ENCODE measurements around the gene SUCLG1.
"Not testable (repeated sequence)": the region's sequence is repeated elsewhere in the genome, so short reads cannot be mapped to it uniquely, and the experiment has no call there.

The SUCLG1 gene

DNA sequence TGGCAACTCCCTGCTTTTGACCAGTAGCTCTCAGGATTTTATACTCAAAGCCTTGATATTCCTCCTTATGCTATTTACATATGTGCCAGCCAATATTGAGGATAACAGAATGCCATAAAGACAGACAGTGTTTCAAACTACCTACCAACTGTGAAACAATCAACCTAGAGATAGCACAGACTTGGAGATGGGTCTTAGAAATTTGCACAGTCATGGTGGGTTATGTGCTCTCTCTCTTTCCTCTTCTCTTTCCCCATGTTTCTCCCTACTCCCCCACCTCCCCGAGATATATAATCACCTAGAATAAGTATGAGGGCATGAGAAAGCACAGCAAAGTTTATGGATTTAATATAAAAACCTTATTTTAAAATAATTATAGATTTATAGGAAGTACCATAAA is 24.2 kb upstream of the SUCLG1 start:
- no peak for DNase-seq (ENCODE audit: low read depth)
- no peak overlapping the region for H3K4me3 ChIP-seq (ENCODE audit: low read depth, low read length)
- TF ChIP-seq, protein P1, sequence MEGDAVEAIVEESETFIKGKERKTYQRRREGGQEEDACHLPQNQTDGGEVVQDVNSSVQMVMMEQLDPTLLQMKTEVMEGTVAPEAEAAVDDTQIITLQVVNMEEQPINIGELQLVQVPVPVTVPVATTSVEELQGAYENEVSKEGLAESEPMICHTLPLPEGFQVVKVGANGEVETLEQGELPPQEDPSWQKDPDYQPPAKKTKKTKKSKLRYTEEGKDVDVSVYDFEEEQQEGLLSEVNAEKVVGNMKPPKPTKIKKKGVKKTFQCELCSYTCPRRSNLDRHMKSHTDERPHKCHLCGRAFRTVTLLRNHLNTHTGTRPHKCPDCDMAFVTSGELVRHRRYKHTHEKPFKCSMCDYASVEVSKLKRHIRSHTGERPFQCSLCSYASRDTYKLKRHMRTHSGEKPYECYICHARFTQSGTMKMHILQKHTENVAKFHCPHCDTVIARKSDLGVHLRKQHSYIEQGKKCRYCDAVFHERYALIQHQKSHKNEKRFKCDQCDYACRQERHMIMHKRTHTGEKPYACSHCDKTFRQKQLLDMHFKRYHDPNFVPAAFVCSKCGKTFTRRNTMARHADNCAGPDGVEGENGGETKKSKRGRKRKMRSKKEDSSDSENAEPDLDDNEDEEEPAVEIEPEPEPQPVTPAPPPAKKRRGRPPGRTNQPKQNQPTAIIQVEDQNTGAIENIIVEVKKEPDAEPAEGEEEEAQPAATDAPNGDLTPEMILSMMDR (IDR thresholded peaks at IDR 0.05; ENCODE audit: control insufficient read depth, extremely low read depth, insufficient read depth), result no peak

GRCh38 chr2:84482603-84483002 is 23.5 kb upstream of the SUCLG1 start:
- DNase-seq (ENCODE audit: low read depth), result no peak
- H3K4me3 ChIP-seq (ENCODE audit: low read depth, low read length), result no peak overlapping the region
- TF ChIP-seq, protein P1 (IDR thresholded peaks at IDR 0.05; ENCODE audit: control insufficient read depth, extremely low read depth, insufficient read depth), result no peak

- DNase-seq (ENCODE audit: low read depth), result no peak
- H3K4me3 ChIP-seq (ENCODE audit: low read depth, low read length), result no peak overlapping the region
- TF ChIP-seq, protein P1 (IDR thresholded peaks at IDR 0.05; ENCODE audit: control insufficient read depth, extremely low read depth, insufficient read depth), result no peak
Observed at GRCh38 chr2:84481702-84482101, 22.6 kb upstream of the SUCLG1 start.

DNA sequence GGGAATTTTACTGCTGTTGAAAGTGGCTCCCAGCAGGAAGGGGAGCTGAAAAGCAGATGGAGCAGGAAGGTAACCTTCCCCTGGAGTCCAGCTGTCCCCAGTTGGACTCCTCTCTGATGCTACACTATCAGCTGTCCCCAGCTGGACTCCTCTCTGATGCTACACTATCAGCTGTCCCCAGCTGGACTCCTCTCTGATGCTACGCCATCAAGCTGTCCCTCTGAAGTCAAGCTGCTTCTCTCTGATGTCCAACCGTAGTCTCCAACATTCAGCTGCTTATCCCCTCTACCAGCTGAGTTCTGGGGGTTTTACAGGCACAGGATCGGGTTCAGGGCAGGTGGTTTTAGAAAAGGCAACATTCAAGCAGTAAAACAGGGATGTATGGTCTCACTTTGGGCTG is 19.8 kb upstream of the SUCLG1 start:
- H3K4me3 ChIP-seq (ENCODE audit: low read depth, low read length), result no peak overlapping the region
- no peak for DNase-seq (ENCODE audit: low read depth)
- TF ChIP-seq, protein P1 (IDR thresholded peaks at IDR 0.05; ENCODE audit: control insufficient read depth, extremely low read depth, insufficient read depth), result no peak

- TF ChIP-seq, protein P1 (IDR thresholded peaks at IDR 0.05; ENCODE audit: control insufficient read depth, extremely low read depth, insufficient read depth), result no peak
- no peak for DNase-seq (ENCODE audit: low read depth)
- H3K4me3 ChIP-seq (ENCODE audit: low read depth, low read length), result no peak overlapping the region
Observed at GRCh38 chr2:84477886-84478285, 18.8 kb upstream of the SUCLG1 start.

- TF ChIP-seq, protein P1 (IDR thresholded peaks at IDR 0.05; ENCODE audit: control insufficient read depth, extremely low read depth, insufficient read depth), result no peak
- peak; percentile 58 for DNase-seq (ENCODE audit: low read depth)
Observed at GRCh38 chr2:84474176-84474575, 15.1 kb upstream of the SUCLG1 start.

DNA sequence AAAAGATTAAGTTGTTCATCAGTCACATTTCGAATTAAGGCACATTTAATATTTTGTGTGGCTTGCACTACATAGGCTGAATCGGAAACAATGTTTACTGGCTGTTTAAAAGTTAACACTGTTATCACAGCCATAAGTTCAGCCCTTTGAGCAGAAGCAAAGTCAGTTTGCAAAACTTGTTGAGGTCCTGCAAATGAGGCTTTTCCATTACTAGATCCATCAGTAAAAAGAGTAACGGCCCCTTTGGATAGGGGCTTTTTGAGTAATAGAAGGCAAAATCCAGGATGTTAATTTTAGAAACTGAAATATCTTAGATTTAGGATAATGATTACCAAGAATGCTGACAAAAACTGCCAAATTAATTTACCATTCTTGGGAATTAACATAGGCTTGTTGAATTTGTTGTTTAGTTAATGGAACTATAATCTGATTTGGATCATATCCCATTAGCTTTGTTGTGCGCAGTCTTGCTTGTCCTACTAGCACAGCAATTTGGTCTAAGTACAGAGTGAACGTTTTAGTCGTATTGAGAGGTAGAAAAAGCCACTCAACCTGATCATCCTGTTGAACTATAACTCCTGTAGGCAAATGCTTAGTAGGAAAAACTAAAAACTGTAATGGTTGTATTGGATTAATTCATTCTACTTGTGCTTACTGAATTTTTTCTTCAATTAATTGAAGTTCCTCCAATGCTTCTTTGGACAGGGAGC is 13.9 kb upstream of the SUCLG1 start:
- DNase-seq (ENCODE audit: low read depth), result peak; percentile 65
- TF ChIP-seq, protein P1 (IDR thresholded peaks at IDR 0.05; ENCODE audit: control insufficient read depth, extremely low read depth, insufficient read depth), result no peak
- no peak overlapping the region for H3K4me3 ChIP-seq (ENCODE audit: low read depth, low read length)

More at GRCh38 chr2:84474176-84474575, 15.1 kb upstream of the SUCLG1 start:
- no peak overlapping the region for H3K4me3 ChIP-seq (ENCODE audit: low read depth, low read length)

- not testable (repeated sequence) for DNase-seq (ENCODE audit: low read depth); H3K4me3 ChIP-seq (ENCODE audit: low read depth, low read length)
Observed at GRCh38 chr2:84472423-84472822, 13.3 kb upstream of the SUCLG1 start.
